ENCODE results near the gene PPIG.
"Not testable (repeated sequence)": the region's sequence is repeated elsewhere in the genome, so short reads cannot be mapped to it uniquely, and the experiment has no call there.

PPIG gene

DNA sequence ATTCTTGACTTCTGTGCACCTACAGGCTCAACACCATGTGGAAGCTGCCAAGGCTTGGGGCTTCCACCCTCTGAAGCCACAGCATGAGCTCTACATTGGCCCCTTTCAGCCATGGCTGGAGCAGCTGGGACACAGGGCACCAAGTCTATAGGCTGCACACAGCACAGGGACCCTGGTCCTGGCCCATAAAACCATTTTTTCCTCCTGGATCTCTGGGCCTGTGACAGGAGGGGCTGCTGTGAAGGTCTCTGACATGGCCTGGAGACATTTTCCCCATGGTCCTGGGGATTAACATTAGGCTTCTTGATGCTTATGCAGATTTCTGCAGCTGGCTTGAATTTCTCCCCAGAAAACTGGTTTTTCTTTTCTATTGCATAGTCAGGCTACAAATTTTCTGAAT is 103.8 kb downstream of the PPIG start:
- H3K27me3 ChIP-seq (ENCODE audit: control insufficient read depth, insufficient read depth, low read length); H3K9ac ChIP-seq (ENCODE audit: low read length): not testable (repeated sequence)

DNA sequence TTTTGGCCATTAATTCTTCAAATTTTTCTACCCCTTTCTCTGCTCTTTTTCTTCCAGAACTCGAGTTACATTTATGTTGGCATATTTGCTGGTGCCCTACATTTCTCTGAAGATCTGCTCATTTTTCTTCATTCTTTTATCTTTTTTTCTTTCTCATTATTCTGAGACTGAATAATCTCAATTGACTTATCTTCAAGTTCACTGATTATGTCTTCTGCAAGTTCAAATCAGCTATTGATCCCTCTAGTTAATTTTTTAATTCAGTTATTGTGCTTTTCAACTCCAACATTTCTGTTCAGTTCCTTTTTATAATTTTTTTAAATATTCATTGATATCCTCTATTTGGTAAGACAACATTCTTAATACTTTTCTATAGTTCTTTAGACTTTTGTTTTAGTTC is 106.8 kb downstream of the PPIG start:
- no peaks in the 10 kb centered on the region for H3K36me3 ChIP-seq (ENCODE audit: control insufficient read depth, insufficient read depth, low read length)
- H3K9me3 ChIP-seq (ENCODE audit: control insufficient read depth, low read length): no peaks in the 10 kb centered on the region
- H3K27me3 ChIP-seq (ENCODE audit: control insufficient read depth, insufficient read depth, low read length): no peaks in the 10 kb centered on the region
- no peak overlapping the region for H3K9ac ChIP-seq (ENCODE audit: low read length)
- peaks cover 12% of the 10 kb centered on the region for H3K4me1 ChIP-seq (ENCODE audit: control insufficient read depth, insufficient read depth, low read length)
- no peak overlapping the region for H3K4me3 ChIP-seq (ENCODE audit: low read length)

More for the DNA sequence above, 103.8 kb downstream of the PPIG start:
- H3K36me3 ChIP-seq (ENCODE audit: control insufficient read depth, insufficient read depth, low read length); H3K9me3 ChIP-seq (ENCODE audit: control insufficient read depth, low read length); H3K4me1 ChIP-seq (ENCODE audit: control insufficient read depth, insufficient read depth, low read length); H3K4me3 ChIP-seq (ENCODE audit: low read length): not testable (repeated sequence)

Data from mucosa of stomach (tissue), 1 donor.